NCI-H748 (cell line): Measurements from ENCODE around the gene ZEB1.

Experiments
- DNase-seq: peaks from one replicate; lab custom pipeline; 2025; ENCODE audit not compliant: unreplicated experiment; lab: John Stamatoyannopoulos, UW

The ZEB1 gene

GRCh38 chr10:31578181-31578852 is 259.3 kb downstream of the ZEB1 start:
- DNase-seq = peak; percentile 17

GRCh38 chr10:31578951-31579350 is 259.9 kb downstream of the ZEB1 start:
- DNase-seq = no peak
